ENCODE measurements around the gene EPS15.
"Not testable (repeated sequence)": the region's sequence is repeated elsewhere in the genome, so short reads cannot be mapped to it uniquely, and the experiment has no call there.

The EPS15 gene

GRCh38 chr1:51515312-51515960, 3.6 kb downstream of the EPS15 start:
- no peak for DNase-seq (ENCODE audit: low spot score)

GRCh38 chr1:51514733-51515132, 4.3 kb downstream of the EPS15 start:
- no peak for DNase-seq (ENCODE audit: low spot score)

- DNase-seq (ENCODE audit: low spot score), result no peak
These were observed 6.5 kb downstream of the EPS15 start for GRCh38 chr1:51512606-51513005.

DNA sequence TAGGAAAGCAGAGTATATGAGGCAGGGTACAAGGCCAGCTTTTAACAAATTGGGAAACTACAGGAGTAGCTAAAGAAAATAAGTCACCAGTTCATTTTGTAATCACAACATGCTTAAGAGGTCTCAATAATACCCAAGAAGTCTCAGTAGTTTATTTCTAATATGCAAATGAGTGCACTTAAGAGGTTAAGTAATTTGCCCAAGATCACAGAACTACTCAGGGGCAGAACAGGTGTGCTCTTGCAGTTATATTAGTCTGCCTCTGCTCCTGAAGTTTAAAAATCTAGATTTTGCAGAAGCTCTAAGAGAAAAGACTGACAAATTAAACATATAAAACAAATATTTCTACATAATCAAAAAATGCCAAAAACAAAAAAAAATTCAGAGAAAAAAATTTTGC, 6.9 kb downstream of the EPS15 start:
- no peak for DNase-seq (ENCODE audit: low spot score)

- no peak for DNase-seq (ENCODE audit: low spot score)
These were observed 9.3 kb downstream of the EPS15 start for GRCh38 chr1:51509773-51510172.

DNA sequence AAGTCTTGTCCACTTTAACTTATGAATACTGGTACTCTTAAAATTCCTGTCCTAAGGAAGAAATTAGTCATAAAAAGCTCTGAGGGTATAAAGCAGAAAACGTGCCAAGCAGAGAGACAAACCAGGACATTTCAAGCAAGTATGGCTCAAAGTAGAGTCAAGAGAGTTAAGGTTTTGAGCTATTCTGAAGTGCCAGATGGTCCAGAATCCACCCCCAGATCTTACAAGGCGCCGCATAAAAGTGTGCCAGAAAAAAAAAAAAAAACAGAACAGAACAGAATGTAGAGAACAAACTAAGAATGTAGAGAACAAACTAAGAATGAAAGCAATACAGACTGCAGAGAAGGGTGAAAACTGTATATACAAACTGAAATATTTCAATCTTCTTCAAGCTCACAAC, 12.5 kb downstream of the EPS15 start:
- peak; percentile 38 for DNase-seq (ENCODE audit: low spot score)

DNA sequence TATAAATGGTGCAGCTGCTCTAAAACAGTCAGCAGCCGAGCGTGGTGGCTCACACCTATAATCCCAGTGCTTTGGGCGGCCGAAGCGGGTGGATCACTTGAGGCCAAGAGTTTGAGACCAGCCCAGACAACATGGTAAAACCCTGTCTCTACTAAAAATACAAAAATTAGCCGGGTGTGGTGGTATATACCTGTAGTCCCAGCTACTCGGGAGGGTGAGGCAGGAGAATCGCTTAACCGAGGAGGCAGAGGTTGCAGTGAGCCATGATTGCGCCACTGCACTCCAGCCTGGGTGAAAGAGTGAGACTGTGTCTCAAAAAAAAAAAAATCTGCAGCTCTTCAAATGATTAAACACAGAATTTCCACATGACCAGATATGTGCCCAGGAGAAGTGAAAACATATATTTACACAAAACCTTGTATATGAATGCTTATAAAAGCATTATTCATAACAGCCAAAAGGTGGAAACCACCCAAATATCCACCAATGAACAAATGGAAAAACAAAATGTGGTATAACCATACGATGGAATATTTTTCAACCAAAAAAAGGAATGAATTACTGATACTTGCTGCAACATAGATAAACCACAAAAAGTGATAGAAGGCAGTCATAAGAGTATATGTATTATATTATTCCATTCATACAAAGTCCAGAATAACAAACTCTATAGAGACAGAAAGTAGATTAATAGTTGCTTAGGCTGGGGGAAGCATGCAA, 14.1 kb downstream of the EPS15 start:
- DNase-seq (ENCODE audit: low spot score), result no peak

DNA sequence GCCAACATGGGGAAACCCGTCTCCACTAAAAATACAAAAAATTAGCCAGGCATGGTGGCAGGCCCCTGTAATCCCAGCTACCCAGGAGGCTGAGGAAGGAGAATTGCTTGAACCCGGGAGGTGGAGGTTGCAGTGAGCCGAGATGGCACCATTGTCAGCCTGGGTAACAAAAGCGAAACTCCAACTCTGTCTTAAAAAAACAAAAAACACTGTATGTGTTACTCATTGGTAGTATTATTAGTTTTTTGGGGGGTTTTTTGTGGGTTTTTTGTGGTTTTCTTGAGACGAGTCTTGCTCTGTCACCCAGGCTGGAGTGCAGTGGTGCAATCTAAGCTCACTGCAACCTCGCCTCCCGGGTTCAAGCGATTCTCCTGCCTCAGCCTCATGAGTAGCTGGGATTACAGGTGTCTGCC, 17.8 kb downstream of the EPS15 start:
- DNase-seq (ENCODE audit: low spot score), result not testable (repeated sequence)

GRCh38 chr1:51499694-51500093, 19.4 kb downstream of the EPS15 start:
- DNase-seq (ENCODE audit: low spot score), result no peak

GRCh38 chr1:51498924-51499323, 20.1 kb downstream of the EPS15 start:
- DNase-seq (ENCODE audit: low spot score), result no peak

DNA sequence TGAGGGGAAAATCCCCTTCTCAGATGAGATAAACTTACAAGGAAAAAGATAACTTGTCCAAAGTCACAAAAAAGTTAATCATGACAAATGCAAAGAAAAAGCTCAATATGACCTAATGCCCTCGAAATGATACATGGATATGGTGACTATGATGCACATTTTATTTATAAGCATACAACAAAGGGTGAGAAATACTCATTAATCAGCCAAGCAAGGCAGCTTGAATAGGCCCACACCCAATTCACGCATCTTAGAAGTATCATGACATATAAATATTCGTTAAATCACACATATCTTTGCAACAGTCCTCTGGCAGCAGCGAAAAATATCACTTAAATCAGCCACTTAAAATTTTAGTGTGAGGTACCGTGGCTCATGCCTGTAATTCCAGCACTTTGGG, 21.7 kb downstream of the EPS15 start:
- no peak for DNase-seq (ENCODE audit: low spot score)

DNA sequence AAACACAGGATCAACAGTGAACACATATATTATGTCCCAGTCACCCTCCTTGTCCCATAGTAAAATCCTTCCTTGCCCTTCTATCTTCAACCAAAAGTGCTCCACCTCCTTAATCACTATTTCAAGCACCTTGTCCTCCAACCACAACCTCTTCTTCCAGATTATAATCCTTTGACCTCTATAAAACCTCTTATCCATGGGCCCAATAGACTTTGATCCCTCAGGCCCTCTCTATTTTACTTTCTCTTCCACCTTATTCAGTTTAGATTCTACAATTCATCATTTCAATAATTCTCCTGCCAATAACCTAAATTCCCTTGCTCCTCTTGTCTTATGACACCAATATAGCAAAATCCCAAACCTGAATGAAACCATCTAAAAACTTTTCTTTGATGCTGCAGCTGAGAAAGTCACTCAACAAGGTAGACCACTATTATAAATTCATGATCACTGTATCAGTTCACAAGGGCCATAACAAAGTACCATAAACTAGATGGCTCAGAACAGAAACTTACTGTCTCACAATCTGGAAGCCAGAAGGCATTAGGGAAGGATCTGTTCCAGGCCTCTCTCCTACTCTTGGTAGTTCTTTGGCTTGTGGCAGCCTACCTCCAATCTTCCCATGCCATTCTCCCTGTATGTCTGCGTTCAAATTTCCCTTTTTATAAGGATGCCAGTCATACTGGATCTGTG, 24.8 kb downstream of the EPS15 start:
- DNase-seq (ENCODE audit: low spot score), result no peak

GRCh38 chr1:51491166-51491981, 27.7 kb downstream of the EPS15 start:
- DNase-seq (ENCODE audit: low spot score), result no peak

GRCh38 chr1:51489472-51489871, 29.6 kb downstream of the EPS15 start:
- no peak for DNase-seq (ENCODE audit: low spot score)

- peak; percentile 10 for DNase-seq (ENCODE audit: low spot score)
These were observed 30.6 kb downstream of the EPS15 start for GRCh38 chr1:51488372-51489050.

DNA sequence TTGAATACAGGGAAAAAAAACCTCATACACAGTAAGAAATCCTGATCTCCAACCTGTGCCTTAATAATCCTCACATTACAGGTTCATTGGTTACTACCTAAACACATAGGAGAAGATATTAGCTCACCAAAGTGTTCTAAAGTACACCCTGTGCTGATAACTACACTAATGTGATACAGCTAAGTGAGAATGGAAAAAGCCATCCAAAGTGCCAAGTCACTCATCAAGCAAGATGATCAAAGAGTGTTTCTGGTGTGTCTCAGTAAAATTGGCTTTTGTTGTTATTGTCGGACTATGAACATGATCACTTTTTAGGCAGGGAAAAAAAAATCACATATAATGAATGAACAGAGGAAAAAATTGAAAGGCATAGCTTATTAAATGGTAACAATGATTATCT, 31.4 kb downstream of the EPS15 start:
- no peak for DNase-seq (ENCODE audit: low spot score)

GRCh38 chr1:51484591-51484990, 34.5 kb downstream of the EPS15 start:
- no peak for DNase-seq (ENCODE audit: low spot score)

DNA sequence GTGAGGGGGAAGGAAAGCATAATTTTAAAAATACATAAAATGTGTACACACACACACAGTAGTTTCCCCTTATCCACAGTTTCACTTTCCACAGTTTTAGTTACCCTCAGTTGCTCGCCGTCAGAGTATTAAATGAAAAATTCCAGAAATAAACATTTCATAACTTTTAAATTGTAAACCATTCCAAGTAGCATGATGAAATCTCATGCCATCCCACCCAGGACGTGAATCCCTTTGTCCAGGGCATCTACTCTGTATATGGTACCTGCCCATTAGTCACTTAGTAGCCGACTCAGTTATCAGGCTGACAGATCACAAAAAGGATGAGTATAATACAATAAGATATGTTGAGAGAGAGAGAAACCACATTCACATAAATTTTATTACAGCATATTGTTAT, 36.2 kb downstream of the EPS15 start:
- no peak for DNase-seq (ENCODE audit: low spot score)

DNA sequence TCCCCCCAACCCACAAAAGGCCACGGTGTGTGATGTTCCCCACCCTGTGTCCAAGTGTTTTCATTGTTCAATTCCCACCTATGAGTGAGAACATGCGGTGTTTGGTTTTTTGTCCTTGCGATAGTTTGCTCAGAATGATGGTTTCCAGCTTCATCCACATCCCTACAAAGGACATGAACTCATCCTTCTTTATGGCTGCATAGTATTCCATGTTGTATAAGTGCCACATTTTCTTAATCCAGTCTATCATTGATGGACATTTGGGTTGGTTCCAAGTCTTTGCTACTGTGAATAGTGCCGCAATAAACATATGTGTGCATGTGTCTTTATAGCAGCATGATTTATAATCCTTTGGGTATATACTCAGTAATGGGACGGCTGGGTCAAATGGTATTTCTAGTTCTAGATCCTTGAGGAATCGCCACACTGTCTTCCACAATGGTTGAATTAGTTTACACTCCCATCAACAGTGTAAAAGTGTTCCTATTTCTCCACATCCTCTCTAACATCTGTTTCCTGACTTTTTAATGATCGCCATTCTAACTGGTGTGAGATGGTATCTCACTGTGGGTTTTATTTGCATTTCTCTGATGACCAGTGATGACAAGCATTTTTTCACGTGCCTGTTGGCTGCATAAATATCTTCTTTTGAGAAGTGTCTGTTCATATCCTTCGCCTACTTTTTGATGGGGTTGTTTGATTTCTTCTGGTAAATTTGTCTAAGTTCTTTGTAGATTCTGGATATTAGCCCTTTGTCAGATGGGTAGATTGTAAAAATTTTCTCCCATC, 44.0 kb downstream of the EPS15 start:
- DNase-seq (ENCODE audit: low spot score), result not testable (repeated sequence)

DNA sequence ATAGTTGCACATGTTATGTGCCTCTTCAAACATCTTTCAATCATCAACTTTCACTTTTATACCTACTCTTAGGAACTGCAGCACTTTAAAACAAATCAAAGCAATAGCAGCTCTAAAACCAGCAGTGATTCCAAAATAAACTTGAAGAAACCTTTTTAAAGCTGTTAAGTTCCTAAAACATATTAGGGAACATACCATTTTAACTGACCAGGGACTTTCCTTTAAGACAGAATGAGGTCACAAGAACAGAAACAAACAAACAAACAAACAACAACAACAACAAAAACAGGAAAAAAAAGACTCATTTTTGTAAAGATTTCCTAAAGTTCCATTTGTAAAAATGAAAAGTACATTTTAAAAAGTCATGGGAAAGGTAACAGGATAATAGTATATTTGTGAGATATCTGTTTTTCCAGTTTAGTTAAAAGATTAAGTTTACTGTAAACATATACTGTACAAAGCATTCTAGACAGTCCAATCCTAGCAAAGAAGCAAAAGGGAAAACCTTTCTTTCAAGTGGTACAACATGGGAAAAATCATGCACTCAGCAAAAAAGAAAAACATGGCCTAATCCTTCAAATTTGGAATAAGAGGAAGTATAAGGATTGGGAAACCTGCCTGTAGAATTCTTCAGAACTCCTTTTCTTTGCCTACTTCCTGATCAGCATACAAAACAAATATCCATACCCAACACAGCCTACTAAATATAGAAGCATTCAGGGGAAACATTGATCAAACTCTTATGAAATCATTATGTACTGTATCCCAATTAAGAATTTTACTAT, 45.5 kb downstream of the EPS15 start:
- no peak for DNase-seq (ENCODE audit: low spot score)
